Erythroblast (primary cell): Measurements from ENCODE around the gene LYSMD2.

Experiments
- GATA1 ChIP-seq: IDR thresholded peaks from 2 replicates; pipeline ENCODE4 v1.6.1; 2011; ENCODE audit warnings: low read depth, mild to moderate bottlenecking, control low read depth, low read length, moderate library complexity
- POLR2A ChIP-seq: IDR thresholded peaks from 2 replicates; pipeline ENCODE4 v1.6.1; 2011; ENCODE audit warnings: mild to moderate bottlenecking, low read length

- TF ChIP-seq POLR2A (peak; percentile 21), GATA1 (no peak)
These were observed 11.0 kb downstream of the LYSMD2 start for GRCh38 chr15:51726302-51727073.
